ENCODE results near the gene TMEM131.

The TMEM131 gene

DNA sequence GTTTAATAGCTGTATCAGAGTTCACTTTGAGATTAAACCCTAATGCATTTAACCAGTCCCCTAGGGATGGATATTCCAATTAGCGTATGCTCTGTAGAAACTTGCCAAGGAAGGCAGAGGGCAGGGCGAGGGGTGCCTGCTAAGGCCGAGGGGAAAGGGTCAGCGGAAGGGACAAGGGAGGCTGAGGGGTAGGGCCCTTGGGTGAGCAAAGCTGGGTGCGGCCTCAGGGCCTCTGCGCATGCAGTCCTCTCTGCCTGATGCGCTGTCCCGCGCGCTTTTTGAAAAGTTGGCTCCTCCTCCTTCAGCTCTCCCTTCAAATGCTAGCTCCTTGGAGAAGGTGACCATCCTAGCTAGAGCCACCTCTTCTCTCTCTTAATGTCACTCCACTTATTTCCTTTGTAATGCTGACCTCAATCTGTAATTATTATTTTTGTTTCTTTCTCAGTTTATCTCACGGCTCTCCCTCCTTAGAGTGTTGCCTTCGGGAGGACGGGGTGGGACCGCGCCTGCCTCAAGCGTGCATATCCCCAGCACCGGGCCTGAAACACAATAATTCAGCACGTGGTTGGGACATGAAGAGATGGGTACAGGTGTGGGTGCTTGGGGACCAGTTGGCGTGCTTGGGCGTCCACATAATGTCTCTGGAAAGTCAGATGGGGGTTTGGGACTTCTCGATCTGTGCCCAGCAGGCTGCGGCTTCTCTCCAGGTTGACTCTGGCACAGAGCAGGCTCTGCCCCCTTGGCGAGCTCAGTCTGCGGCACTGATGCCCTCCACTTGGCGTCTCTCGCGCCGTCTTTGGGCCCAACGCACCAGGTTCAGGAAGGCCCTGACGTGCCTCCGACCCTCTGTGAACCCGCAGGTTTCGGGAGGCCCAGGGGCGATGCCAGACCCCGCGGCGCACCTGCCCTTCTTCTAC lies 272.3 kb downstream of the TMEM131 start:
- DNase-seq (ENCODE audit: extremely low read depth, low read depth) = no peak
- TF ChIP-seq, protein P1, sequence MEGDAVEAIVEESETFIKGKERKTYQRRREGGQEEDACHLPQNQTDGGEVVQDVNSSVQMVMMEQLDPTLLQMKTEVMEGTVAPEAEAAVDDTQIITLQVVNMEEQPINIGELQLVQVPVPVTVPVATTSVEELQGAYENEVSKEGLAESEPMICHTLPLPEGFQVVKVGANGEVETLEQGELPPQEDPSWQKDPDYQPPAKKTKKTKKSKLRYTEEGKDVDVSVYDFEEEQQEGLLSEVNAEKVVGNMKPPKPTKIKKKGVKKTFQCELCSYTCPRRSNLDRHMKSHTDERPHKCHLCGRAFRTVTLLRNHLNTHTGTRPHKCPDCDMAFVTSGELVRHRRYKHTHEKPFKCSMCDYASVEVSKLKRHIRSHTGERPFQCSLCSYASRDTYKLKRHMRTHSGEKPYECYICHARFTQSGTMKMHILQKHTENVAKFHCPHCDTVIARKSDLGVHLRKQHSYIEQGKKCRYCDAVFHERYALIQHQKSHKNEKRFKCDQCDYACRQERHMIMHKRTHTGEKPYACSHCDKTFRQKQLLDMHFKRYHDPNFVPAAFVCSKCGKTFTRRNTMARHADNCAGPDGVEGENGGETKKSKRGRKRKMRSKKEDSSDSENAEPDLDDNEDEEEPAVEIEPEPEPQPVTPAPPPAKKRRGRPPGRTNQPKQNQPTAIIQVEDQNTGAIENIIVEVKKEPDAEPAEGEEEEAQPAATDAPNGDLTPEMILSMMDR (IDR thresholded peaks at IDR 0.05; ENCODE audit: low read depth, low read length) = no peak

DNA sequence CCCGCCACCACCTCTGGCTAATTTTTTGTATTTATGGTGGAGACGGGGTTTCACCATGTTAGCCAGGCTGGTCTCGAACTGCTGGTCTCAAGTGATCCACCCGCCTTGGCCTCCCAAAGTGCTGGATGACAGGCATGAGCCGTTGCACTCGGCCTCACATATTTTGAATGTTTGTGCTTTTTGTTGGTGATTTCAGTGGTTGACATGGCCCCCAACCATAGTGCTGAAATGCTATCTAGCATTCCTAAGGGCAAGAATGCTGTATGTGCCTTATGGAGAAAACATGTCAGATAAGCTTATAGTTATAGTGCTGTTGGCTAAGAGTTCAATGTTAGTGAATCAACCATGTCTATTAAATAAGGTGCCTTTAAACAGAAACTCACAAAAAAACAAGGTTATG lies 273.5 kb downstream of the TMEM131 start:
- no peak for DNase-seq (ENCODE audit: extremely low read depth, low read depth)
- TF ChIP-seq, protein P1 (IDR thresholded peaks at IDR 0.05; ENCODE audit: low read depth, low read length) = no peak

DNA sequence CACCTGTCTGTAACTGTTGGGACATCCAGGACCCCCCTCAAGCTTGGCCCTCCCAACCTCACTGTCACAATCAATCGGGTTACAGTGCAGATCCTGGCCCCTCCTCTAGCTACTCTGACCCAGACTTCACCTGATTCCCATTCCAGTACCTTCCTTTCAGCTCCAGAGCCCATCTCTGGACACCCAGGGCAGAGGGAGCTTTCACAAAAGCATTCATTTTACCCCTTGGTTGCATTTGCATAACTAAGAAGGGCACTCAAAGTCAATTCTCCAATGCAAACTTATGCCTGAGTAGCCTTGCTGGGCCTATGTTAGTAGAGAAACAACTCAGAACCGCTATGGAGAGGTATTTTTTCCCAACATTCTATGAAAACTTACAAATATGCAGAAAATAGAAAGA lies 275.0 kb downstream of the TMEM131 start:
- TF ChIP-seq, protein P1 (IDR thresholded peaks at IDR 0.05; ENCODE audit: low read depth, low read length) = no peak
- DNase-seq (ENCODE audit: extremely low read depth, low read depth) = no peak

DNA sequence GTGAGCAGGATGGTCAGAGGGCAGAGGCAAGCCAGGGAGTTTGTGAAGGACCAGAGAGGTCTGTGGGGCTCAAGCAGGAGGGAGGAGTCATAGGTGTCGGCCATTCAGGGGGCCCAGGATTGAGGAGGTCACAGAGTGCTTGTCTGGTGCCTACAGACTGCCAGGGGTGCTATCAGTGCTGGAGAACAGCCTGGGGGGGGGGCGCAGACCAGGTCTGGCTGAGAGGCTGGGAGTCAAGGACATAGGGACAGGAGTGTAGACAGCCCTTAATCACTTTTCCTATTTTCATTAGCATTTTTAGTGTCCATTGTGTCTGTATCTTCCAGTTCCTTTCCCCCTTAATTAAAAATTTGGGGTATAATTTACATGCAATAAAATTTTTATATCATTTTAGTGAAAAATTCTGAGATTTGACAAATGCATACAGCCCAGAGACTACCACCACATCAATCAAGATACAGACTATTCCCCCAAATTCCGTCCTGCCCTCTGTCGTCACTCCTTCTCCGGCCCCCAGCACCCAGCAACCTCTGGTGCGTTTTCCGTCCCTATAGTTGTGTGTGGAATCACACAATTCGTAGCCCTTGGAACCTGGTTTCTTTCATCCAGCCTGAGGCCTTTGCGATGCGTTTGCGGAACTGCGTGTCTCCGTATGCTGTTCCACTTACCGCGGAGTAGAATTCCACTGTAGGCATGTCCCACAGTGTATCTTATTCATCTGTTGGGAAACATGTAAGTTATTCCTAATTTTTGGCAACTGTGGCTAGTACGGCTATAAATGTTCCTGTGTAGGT lies 276.2 kb downstream of the TMEM131 start:
- DNase-seq (ENCODE audit: extremely low read depth, low read depth) = no peak

DNA sequence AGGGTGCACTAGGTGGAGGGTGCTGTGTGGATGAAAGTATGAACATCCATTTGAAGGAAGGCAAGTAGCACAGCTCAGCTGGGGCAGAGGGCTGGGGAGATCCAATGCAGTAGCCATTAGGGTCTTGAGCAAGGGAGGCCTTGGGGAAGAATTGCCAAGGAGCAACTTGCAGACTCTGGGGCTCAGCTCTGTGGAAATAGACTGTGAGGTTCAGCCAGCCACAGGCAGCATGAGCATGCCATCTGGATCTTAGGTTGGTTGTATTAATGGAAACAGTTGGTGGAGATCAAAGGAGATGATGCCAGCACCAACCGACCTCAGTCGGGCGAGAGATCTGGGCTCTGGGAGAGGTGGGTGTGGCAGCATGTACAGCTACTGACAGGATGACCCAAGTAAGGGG lies 276.8 kb downstream of the TMEM131 start:
- TF ChIP-seq, protein P1 (IDR thresholded peaks at IDR 0.05; ENCODE audit: low read depth, low read length) = no peak
- DNase-seq (ENCODE audit: extremely low read depth, low read depth) = no peak

More for the DNA sequence above, 276.2 kb downstream of the TMEM131 start:
- TF ChIP-seq, protein P1 (IDR thresholded peaks at IDR 0.05; ENCODE audit: low read depth, low read length) = no peak

DNA sequence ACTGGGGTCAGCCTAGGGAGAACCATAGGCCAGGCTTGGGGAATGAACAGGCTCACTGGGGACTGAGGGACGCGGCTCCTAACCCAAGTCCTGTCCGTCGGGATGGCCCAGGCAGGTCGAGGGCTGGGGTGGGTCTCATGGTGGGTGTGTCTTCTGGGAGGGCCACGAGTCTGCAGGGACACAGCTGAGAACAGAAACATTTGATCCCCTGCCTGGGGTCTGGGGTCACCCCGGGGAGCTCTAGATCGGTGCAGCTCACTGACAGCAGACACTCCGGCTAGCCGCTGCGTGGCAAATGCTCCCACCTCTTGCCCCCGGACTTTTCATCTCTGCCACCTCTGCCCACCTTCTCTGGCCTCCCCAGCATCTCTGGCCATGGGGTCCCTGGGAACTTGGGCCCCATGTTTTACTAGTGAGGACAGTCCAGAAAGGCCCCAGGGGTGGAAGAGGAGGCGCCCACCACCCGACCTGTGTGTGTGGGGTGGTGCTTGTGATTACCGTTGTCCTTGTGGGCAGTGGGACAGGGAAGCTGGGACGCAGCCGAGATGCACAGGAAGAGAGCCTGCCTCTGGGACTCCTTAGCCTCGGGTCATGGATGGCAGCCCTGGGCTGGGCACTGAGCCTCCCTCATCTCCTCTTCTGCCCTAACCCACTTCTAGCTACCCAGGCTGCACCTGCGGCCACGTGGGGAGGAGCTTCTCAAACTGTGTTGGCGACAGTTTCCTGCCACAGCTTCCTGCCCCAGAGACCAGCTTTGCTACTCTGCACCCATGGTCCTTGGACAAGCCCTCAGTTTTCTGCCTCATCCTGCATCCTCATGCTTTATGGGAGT lies 277.5 kb downstream of the TMEM131 start:
- DNase-seq (ENCODE audit: extremely low read depth, low read depth) = no peak
- TF ChIP-seq, protein P1 (IDR thresholded peaks at IDR 0.05; ENCODE audit: low read depth, low read length) = no peak

Data from AG09319 (cell line).